ENCODE results near the gene NPR2. TPM values are rescaled to one million over a fixed set of nuclear protein-coding genes. Genes with fewer than 3 reads are reported as not detected.
A peak's percentile ranks its signal among the peaks of the same experiment; 100 is the strongest.

The NPR2 gene
- total and polyA plus RNA-seq, 2 of the 13 experiments (the other 11 are each of a cell fraction or from before 2014, with no cell fraction given): 7.4 to 9.4 TPM

- TF ChIP-seq ZNF687 (CRISPR knock-in tag; IDR thresholded peaks at IDR 0.05) (peak; percentile 91), PHF8 (CRISPR knock-in tag; IDR thresholded peaks at IDR 0.05) (peak; percentile 74), ZKSCAN5 (CRISPR knock-in tag; IDR thresholded peaks at IDR 0.05) (no peak), SP4 (CRISPR knock-in tag; IDR thresholded peaks at IDR 0.05) (peak; percentile 60; the same call in 1 of the 2 replicates), TAF15 (IDR thresholded peaks at IDR 0.05; ENCODE audit: low read depth, low read length, poor library complexity, severe bottlenecking) (peak; percentile 44), FLYWCH1 (CRISPR knock-in tag; IDR thresholded peaks at IDR 0.05) (peak; percentile 55; the same call in 1 of the 2 replicates), RXRA (CRISPR knock-in tag; IDR thresholded peaks at IDR 0.05) (no peak; the same call in 1 of the 2 replicates), GPBP1L1 (CRISPR knock-in tag; IDR thresholded peaks at IDR 0.05) (no peak), TRIM24 (CRISPR knock-in tag; IDR thresholded peaks at IDR 0.05) (no peak), ZSCAN20 (CRISPR knock-in tag; IDR thresholded peaks at IDR 0.05; ENCODE audit: borderline replicate concordance) (0 out of 2 replicates have a peak, but pooled peaks have one; percentile 30), XRCC5 (optimal IDR thresholded peaks at IDR 0.05; ENCODE audit: low read length) (peak; percentile 20), CENPX (CRISPR knock-in tag; IDR thresholded peaks at IDR 0.05) (no peak), MYPOP (CRISPR knock-in tag; IDR thresholded peaks at IDR 0.05) (0 out of 2 replicates have a peak, but pooled peaks have one; percentile 45), PRDM10 (CRISPR knock-in tag; IDR thresholded peaks at IDR 0.05; ENCODE audit: low read depth) (peak; percentile 71; the same call in 1 of the 2 replicates), HNRNPLL (IDR thresholded peaks at IDR 0.05; ENCODE audit: low read depth, low read length, poor library complexity, severe bottlenecking) (peak; percentile 54), ZFY (CRISPR knock-in tag; IDR thresholded peaks at IDR 0.05) (peak; percentile 66), ZBTB14 (CRISPR knock-in tag; IDR thresholded peaks at IDR 0.05) (0 out of 2 replicates have a peak, but pooled peaks have one; percentile 52)
These were observed 23.6 kb downstream of the NPR2 start, which contains the start of gene HINT2 (continued) for GRCh38 chr9:35814841-35815543.
